KMS-11 (cell line): ENCODE measurements around the gene NAB1.

Source experiments
- H2AFZ ChIP-seq: fragments of 200-600 bp; sonication (generic); 2 replicates; pipeline ENCODE4 v1.6.1; 2016; ENCODE audit warnings: antibody characterized with exemption, mixed run types, low read depth
- H3K27ac ChIP-seq: fragments of 200-600 bp; sonication (generic); 2 replicates; pipeline ENCODE4 v1.6.1; 2016; ENCODE audit warnings: mild to moderate bottlenecking, mixed run types
- H3K27me3 ChIP-seq: fragments of 200-600 bp; sonication (generic); 2 replicates; pipeline ENCODE4 v1.6.1; 2017; ENCODE audit warnings: mild to moderate bottlenecking, low read depth, mixed run types, moderate library complexity; ENCODE audit not compliant: insufficient read depth
- H3K36me3 ChIP-seq: fragments of 200-600 bp; sonication (generic); 2 replicates; pipeline ENCODE4 v1.6.1; 2017; ENCODE audit warnings: mild to moderate bottlenecking, mixed run types; ENCODE audit not compliant: insufficient read depth
- H3K4me1 ChIP-seq: fragments of 200-600 bp; sonication (generic); 2 replicates; pipeline ENCODE4 v1.6.1; 2016; ENCODE audit warnings: mild to moderate bottlenecking, low read depth, mixed run types; ENCODE audit not compliant: poor library complexity, severe bottlenecking
- H3K4me2 ChIP-seq: fragments of 200-600 bp; sonication (generic); 2 replicates; pipeline ENCODE4 v1.7.0; 2016; ENCODE audit warnings: mild to moderate bottlenecking, mixed run types
- H3K4me3 ChIP-seq: fragments of 200-600 bp; sonication (generic); IDR thresholded peaks from 2 replicates; pipeline ENCODE4 v1.6.1; 2017; ENCODE audit warnings: low read depth, low read length, mixed read lengths; ENCODE audit not compliant: insufficient read depth
- H3K79me2 ChIP-seq: fragments of 200-600 bp; sonication (generic); 2 replicates; pipeline ENCODE4 v1.6.1; 2016; ENCODE audit warnings: low read depth, mixed run types; ENCODE audit not compliant: insufficient read depth
- H3K9ac ChIP-seq: fragments of 200-600 bp; sonication (generic); 2 replicates; pipeline ENCODE4 v1.6.1; 2016; ENCODE audit warnings: mild to moderate bottlenecking, mixed run types
- H4K20me1 ChIP-seq: fragments of 200-600 bp; sonication (generic); 2 replicates; pipeline ENCODE4 v1.6.1; 2016; ENCODE audit warnings: mild to moderate bottlenecking, mixed run types; ENCODE audit not compliant: insufficient read depth
- TF ChIP-seq, protein P1 (sequence below): fragments of 200-600 bp; sonication (generic); conservative IDR thresholded peaks from 2 replicates; pipeline ENCODE4 v1.6.1; 2017; ENCODE audit warnings: low read depth, mild to moderate bottlenecking, antibody characterized with exemption, low read length, moderate library complexity, mixed read lengths

Gene NAB1

DNA sequence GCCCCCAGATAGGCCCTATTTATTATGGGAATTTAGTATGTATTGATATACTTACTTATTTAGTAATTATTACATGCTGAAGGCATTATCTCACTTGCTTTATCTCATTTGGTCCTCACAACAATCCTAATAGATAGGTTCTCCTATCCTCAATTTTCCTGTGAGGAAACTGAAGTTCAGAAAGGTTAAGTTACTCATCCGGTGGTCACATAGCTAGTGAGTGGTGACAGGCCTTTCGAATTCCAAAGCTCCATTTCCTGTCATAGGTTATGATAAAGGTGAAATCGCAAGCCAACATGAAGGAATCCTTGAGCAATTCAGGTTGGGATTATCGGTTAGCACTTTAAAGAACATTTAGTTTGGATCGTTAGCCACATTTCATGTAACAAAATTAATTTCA lies 33.3 kb downstream of the NAB1 start:
- Histone ChIP-seq H3K4me1 (no peaks in the 10 kb centered on the region), H3K9ac (no peak overlapping the region), H3K4me3 (no peak overlapping the region), H3K27me3 (no peaks in the 10 kb centered on the region), H4K20me1 (no peaks in the 10 kb centered on the region), H2AFZ (no peak overlapping the region), H3K36me3 (0 out of 2 replicates have a peak, but pooled peaks cover 4% of the 10 kb centered on the region), H3K27ac (no peak overlapping the region), H3K4me2 (no peak overlapping the region), H3K79me2 (no peaks in the 10 kb centered on the region)
- TF ChIP-seq, protein P1, sequence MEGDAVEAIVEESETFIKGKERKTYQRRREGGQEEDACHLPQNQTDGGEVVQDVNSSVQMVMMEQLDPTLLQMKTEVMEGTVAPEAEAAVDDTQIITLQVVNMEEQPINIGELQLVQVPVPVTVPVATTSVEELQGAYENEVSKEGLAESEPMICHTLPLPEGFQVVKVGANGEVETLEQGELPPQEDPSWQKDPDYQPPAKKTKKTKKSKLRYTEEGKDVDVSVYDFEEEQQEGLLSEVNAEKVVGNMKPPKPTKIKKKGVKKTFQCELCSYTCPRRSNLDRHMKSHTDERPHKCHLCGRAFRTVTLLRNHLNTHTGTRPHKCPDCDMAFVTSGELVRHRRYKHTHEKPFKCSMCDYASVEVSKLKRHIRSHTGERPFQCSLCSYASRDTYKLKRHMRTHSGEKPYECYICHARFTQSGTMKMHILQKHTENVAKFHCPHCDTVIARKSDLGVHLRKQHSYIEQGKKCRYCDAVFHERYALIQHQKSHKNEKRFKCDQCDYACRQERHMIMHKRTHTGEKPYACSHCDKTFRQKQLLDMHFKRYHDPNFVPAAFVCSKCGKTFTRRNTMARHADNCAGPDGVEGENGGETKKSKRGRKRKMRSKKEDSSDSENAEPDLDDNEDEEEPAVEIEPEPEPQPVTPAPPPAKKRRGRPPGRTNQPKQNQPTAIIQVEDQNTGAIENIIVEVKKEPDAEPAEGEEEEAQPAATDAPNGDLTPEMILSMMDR, result no peak

DNA sequence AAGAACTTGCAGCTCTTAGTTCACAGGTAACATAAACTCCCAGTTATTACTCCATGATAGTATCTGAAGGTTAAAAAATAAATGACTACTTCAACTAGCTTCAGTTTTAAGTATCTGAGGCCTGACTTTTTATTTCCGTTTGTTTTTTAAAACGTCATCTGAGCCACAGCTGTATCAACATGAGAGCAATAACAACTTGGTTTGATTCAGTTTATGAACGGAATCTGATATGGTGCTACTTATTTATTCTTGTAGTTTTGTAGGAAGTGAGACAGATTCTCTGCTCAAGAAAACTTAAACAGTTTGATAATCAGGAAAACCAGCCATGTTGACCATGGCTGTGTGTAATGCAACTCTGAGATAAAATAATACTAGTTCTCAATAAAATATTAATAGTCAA lies 34.9 kb downstream of the NAB1 start:
- Histone ChIP-seq H3K4me3 (no peak overlapping the region), H3K4me1 (no peaks in the 10 kb centered on the region), H3K4me2 (no peak overlapping the region), H4K20me1 (no peaks in the 10 kb centered on the region), H3K79me2 (no peaks in the 10 kb centered on the region), H3K36me3 (0 out of 2 replicates have a peak, but pooled peaks cover 4% of the 10 kb centered on the region), H3K27me3 (no peaks in the 10 kb centered on the region), H3K27ac (no peak overlapping the region), H2AFZ (no peak overlapping the region), H3K9ac (no peak overlapping the region)
- TF ChIP-seq, protein P1, result no peak

DNA sequence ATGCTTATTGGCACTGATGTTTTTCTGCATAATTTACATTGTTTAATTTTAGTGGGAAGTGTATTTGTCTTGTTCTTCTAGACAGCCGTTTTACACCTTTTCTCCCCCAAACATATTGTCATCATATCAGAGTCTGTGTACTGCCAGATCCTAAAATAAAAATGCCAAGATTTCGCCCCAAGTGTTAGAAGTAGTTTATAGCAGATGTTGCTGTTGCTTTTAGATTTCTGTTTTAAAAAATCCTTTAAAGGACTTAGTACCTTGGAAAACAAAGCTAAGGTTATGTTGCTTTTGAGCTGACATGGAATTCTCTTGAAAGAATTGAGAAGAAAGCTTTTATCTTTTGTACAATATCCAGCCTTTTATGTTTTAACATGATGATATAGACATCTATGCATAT lies 36.0 kb downstream of the NAB1 start:
- Histone ChIP-seq H3K36me3 (0 out of 2 replicates have a peak, but pooled peaks cover 4% of the 10 kb centered on the region), H3K9ac (no peak overlapping the region), H3K4me2 (no peak overlapping the region), H3K4me3 (no peak overlapping the region), H3K4me1 (no peaks in the 10 kb centered on the region), H3K27me3 (no peaks in the 10 kb centered on the region), H3K79me2 (no peaks in the 10 kb centered on the region), H2AFZ (no peak overlapping the region), H3K27ac (no peak overlapping the region), H4K20me1 (no peaks in the 10 kb centered on the region)
- TF ChIP-seq, protein P1, result no peak

DNA sequence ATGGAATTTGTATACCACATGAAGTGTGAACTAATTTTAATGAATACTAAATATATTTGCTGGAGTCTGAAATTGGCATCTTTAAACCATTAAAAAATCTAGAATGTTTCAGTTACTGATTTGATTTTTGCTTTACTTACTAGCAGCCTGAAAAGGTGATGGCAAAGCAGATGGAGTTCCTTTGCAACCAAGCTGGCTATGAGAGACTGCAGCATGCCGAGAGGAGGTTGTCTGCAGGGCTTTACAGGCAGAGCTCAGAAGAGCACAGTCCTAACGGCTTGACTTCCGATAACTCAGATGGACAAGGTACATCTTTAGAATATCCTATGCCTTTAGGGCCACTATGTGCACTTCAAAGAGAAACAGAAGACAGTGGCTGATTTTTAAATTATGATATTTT lies 36.5 kb downstream of the NAB1 start:
- H2AFZ ChIP-seq, result no peak overlapping the region
- H3K79me2 ChIP-seq, result no peaks in the 10 kb centered on the region
- H3K27me3 ChIP-seq, result no peaks in the 10 kb centered on the region
- H3K4me3 ChIP-seq, result no peak overlapping the region
- H3K4me1 ChIP-seq, result no peaks in the 10 kb centered on the region
- H4K20me1 ChIP-seq, result no peaks in the 10 kb centered on the region
- H3K9ac ChIP-seq, result no peak overlapping the region
- TF ChIP-seq, protein P1, result no peak
- H3K4me2 ChIP-seq, result no peak overlapping the region
- H3K36me3 ChIP-seq, result 0 out of 2 replicates have a peak, but pooled peaks cover 4% of the 10 kb centered on the region
- no peak overlapping the region for H3K27ac ChIP-seq
